Activated effector memory CD4-positive, alpha-beta T cell treated with anti-CD3 and anti-CD28 coated beads, Interleukin-2, amount 50 U/mL, for 16 hours (primary cell): ENCODE data around the gene LAMA5.
"Not testable (repeated sequence)": the region's sequence is repeated elsewhere in the genome, so short reads cannot be mapped to it uniquely, and the experiment has no call there.

Source experiments
- DNase-seq: peaks from one replicate; pipeline ENCODE4 v3.0.0-alpha.2; 2020

LAMA5 gene

GRCh38 chr20:62388839-62389600 is 21.9 kb upstream of the LAMA5 start:
- no peak for DNase-seq

DNA sequence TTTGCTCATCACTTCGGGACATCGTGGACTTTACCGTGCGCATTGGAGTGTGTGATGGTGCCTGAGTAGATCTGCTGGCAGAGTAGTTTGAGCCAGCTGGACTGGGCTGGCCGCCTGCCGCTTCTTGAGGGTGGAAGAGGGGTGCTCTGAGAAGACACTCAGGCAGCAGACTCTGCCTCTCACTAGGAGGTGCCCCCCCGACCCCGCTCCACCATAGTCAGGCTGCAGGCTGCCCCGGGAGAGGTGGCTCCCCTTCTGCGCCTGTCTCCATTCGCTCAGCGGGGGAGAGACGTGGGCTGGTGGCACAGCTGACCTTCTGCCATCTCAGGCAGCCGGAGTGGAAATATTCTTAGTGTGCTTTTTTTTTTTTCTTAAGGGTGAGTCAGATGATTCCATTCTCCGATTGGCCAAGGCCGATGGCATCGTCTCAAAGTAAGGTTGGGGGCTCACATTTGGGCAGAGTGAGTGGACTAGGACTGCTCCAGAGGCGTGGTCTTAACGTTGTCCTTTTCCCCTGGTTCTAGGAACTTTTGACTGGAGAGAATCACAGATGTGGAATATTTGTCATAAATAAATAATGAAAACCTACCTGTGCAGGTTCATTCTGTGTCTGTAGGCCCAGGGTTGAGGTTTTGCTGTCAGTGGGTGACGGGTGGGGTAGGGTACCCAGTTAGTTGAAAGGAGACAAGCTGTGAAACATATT is 21.0 kb upstream of the LAMA5 start:
- no peak for DNase-seq

GRCh38 chr20:62387219-62387913 is 20.3 kb upstream of the LAMA5 start:
- no peak for DNase-seq

- peak; percentile 97 for DNase-seq
These were observed 19.5 kb upstream of the LAMA5 start, which contains the start of gene RPS21 for GRCh38 chr20:62386383-62387218. TSS of gene RPS21 (plus strand) at chr20:62387103. CDS start at chr20:62387339, 236 bp downstream.

- DNase-seq: peak; percentile 91
These were observed 15.4 kb upstream of the LAMA5 start for GRCh38 chr20:62382306-62383198.

DNA sequence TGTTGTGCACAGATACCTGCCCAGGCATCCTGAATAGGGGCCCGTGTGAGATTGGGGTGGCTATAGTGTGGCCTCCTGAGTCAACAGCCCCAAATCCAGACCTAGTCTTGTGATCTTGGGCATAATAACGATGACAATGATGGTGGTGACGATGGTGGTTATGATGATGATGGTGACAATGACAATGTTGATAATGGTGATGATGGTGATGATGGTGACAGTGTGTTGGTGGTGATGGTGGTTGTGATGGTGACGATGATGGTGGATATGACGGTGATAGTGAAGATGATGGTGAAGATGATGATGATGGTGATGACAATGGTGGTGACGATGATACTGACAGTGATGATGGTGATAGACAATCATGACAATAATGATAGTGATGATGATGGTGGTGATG is 14.7 kb upstream of the LAMA5 start:
- DNase-seq: no peak

DNA sequence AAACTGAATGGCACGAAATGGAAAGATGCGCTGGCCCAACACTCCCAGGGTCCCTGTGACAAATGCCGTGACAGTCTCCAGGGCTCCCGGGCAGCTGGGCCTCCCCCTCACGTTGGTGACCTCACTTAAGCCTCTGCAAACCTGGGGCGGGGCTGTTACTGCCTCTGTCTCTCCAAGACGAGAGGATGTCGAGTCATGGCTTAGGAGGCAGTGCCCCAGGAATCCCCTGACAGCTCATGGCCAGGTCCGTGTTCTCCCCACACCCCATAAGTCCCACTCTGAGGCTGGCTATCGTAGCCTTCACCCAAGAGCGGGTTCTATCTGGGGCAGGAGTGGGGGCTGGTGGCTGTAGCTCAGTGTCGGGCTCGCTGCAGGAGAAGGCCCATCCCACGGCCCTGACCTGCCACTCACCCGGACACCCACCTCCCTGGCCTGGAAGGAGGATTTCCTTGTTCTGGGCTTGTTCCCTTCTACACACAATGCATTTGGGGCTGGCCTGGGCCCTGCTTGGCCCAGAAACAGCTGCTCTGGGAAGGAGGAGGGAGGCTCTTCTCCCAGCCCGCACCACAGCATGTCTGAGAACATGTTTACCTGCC is 14.2 kb upstream of the LAMA5 start:
- no peak for DNase-seq

- DNase-seq: no peak
These were observed 11.1 kb upstream of the LAMA5 start for GRCh38 chr20:62378215-62378614.

GRCh38 chr20:62377615-62378178 is 10.6 kb upstream of the LAMA5 start:
- DNase-seq: no peak

DNA sequence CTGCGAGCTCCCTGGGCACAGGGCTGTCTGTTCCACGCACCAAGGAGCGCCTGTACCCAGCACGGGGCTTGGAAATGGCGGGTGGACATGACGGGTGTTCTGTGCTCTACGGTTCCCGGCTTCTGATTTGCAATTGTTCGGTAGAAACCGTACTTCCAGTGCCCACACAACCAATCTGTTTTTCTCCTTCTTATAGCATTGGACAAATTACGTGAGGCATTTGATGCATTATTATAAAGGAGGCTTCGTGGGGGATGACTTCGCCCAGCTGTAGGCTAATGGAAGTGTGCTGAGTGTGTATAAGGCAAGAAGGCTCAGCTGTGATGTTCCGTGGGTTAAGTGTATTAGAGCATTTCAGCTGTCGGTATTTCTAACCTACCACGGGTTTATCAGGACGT is 10.0 kb upstream of the LAMA5 start:
- DNase-seq: no peak

DNA sequence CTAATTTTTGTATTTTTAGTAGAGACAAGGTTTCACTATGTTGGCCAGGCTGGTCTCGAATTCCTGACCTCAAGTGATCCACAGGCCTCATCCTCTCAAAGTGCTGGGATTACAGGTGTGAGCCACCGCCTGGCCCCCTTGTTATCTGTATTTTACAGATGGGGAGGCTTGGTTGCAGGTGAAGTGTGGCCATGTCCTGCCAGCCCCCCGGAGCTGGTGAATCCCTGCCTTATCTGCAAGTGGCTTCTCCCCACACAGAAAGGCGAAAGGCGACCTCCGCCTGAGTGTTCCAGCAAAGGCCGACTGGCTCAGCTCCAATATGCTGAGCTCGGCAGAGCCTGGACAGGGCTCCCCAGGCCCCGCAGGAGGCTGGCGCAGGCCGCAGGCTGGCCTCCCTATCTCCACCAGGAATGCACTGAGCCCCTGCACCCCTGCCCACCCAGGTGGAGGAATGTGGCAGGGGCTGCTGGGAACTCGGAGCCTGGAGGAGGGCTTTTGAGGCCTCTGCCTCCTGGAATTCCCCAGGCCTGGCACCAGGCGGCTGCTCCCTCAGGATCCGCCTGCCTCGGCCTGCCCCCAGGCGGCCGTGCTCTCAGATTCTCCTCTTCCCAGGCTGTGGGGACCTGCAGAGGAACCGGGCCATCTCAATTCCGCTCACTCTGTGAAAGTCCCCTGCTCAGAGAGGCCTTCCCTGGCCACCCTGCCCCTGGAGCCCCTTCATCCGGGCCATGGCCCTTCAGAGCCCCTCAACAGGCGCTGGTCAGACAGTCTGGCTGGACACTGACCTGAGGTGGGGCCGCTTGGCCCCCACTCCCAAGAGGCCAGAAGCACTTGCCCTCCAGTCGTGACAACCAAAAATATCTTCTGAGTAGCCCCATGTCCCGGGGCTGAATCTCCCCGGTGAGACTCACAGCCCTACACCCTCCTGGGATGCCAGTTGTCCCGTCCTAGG is 9.3 kb upstream of the LAMA5 start:
- DNase-seq: no peak

- DNase-seq: no peak
These were observed 7.4 kb upstream of the LAMA5 start for GRCh38 chr20:62374331-62375152.

DNA sequence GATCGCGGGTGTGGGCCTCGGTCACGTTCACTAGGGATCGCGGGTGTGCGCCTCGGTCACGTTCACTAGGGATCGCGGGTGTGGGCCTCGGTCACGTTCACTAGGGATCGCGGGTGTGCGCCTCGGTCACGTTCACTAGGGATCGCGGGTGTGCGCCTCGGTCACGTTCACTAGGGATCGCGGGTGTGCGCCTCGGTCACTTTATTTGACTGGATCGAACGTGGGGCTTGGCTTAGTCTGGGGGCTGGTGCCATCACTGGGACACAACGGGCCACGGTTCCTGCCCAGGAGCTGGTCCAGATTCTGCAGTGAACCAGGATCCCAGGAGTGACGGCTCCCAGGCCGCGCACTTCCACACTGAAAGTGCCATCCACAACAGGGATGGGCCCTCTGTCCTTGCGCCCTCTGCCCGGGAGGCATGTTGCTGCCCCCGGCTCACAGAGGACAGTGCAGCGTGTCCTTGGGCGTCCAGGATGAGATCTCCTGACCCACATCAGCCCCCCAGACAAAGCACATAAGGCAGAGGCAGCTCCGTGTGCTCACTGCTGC is 6.6 kb upstream of the LAMA5 start:
- DNase-seq: not testable (repeated sequence)

GRCh38 chr20:62372042-62372993 is 5.2 kb upstream of the LAMA5 start:
- no peak for DNase-seq

DNA sequence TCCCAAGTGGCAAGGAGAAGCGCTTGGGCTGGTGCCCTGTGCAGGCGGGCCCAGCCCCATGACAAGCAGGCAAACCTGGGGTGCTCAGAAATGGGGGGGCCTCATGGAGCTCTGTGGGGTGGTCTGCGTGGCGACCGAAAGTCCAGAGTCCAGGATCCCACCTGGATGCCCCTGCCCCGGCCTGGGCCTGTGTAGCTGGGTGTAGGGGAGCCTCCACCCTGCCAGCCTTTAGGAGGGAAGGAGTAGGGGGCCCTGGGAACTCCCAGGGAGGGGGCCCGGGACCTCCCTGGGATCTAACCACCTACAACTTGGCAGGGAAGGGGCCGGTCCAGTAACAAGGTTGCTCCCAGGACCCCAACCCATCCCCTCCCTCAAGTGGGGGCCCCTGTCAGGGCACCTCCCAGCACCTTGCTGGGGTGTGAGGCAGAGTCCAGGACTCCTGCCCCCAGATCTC is 4.5 kb upstream of the LAMA5 start:
- DNase-seq: no peak

- no peak for DNase-seq
These were observed 3.9 kb upstream of the LAMA5 start for GRCh38 chr20:62370807-62371587.
